HG03575 (cell line): ENCODE measurements around the gene GSPT1.
"Not testable (repeated sequence)": the region's sequence is repeated elsewhere in the genome, so short reads cannot be mapped to it uniquely, and the experiment has no call there.

ENCODE experiments used
- ATAC-seq: cut with Tn5 transposase; IDR thresholded peaks from one replicate; pipeline ENCODE4 v1.9.1; 2021; ENCODE audit not compliant: unreplicated experiment, insufficient number of reproducible peaks, low FRiP score; ENCODE audit errors: extremely low read depth

Gene GSPT1

GRCh38 chr16:11824362-11824761 lies 91.4 kb downstream of the GSPT1 start:
- no peak for ATAC-seq

GRCh38 chr16:11823645-11824044 lies 92.1 kb downstream of the GSPT1 start:
- not testable (repeated sequence) for ATAC-seq

- ATAC-seq: no peak
Measured at GRCh38 chr16:11819798-11820197, 96.0 kb downstream of the GSPT1 start.

GRCh38 chr16:11818970-11819369 lies 96.8 kb downstream of the GSPT1 start:
- ATAC-seq: not testable (repeated sequence)
